Measurements from ENCODE around the gene C2CD4A. TPM values are rescaled to one million over a fixed set of nuclear protein-coding genes. Genes with fewer than 3 reads are reported as not detected.

The C2CD4A gene
- total RNA-seq, 1 donor from 2014 or later = 0.18 TPM

GRCh38 chr15:62106096-62106495 is 39.3 kb downstream of the C2CD4A start:
- H3K9me3 ChIP-seq = no peaks in the 10 kb centered on the region
- ATAC-seq (no peak), DNase-seq (no peak)
- no peak overlapping the region for H3K27ac ChIP-seq
- H3K4me3 ChIP-seq = no peak overlapping the region
- no peak for TF ChIP-seq CTCF (IDR thresholded peaks at IDR 0.05)
- H3K27me3 ChIP-seq (ENCODE audit: low read depth) = no peaks in the 10 kb centered on the region
- intact Hi-C loops (cut with DNase I) = no loop called here
- no peaks in the 10 kb centered on the region for H3K4me1 ChIP-seq
- no peaks in the 10 kb centered on the region for H3K36me3 ChIP-seq

GRCh38 chr15:62107571-62108121 is 40.9 kb downstream of the C2CD4A start:
- no peak overlapping the region for H3K27ac ChIP-seq
- H3K4me3 ChIP-seq = no peak overlapping the region
- TF ChIP-seq CTCF (IDR thresholded peaks at IDR 0.05) = no peak
- no peaks in the 10 kb centered on the region for H3K4me1 ChIP-seq
- H3K36me3 ChIP-seq = no peaks in the 10 kb centered on the region
- intact Hi-C loops (cut with DNase I) = no loop called here
- no peaks in the 10 kb centered on the region for H3K27me3 ChIP-seq (ENCODE audit: low read depth)
- ATAC-seq (no peak), DNase-seq (no peak)
- no peaks in the 10 kb centered on the region for H3K9me3 ChIP-seq

GRCh38 chr15:62108411-62108810 is 41.6 kb downstream of the C2CD4A start:
- no peaks in the 10 kb centered on the region for H3K36me3 ChIP-seq
- DNase-seq = no peak
- intact Hi-C loops (cut with DNase I) = no loop called here
- no peak overlapping the region for H3K4me3 ChIP-seq
- H3K27me3 ChIP-seq (ENCODE audit: low read depth) = no peaks in the 10 kb centered on the region
- ATAC-seq = no peak
- H3K9me3 ChIP-seq = no peaks in the 10 kb centered on the region
- no peak for TF ChIP-seq CTCF (IDR thresholded peaks at IDR 0.05)
- no peak overlapping the region for H3K27ac ChIP-seq
- H3K4me1 ChIP-seq = no peaks in the 10 kb centered on the region

- no peak for ATAC-seq
These were observed 42.7 kb downstream of the C2CD4A start for GRCh38 chr15:62109437-62109836.

GRCh38 chr15:62109982-62110851 is 43.4 kb downstream of the C2CD4A start:
- no peak for DNase-seq
- Histone ChIP-seq H3K4me3 (no peak overlapping the region), H3K27me3 (ENCODE audit: low read depth) (no peaks in the 10 kb centered on the region), H3K36me3 (no peaks in the 10 kb centered on the region), H3K27ac (no peak overlapping the region), H3K9me3 (no peaks in the 10 kb centered on the region), H3K4me1 (no peaks in the 10 kb centered on the region)
- intact Hi-C loops (cut with DNase I) = no loop called here
- ATAC-seq = peak in 1 of 2 donors; percentile 29
- TF ChIP-seq CTCF (IDR thresholded peaks at IDR 0.05) = no peak

More at GRCh38 chr15:62109437-62109836, 42.7 kb downstream of the C2CD4A start:
- no peak for TF ChIP-seq CTCF (IDR thresholded peaks at IDR 0.05)
- Histone ChIP-seq H3K9me3 (no peaks in the 10 kb centered on the region), H3K4me3 (no peak overlapping the region), H3K4me1 (no peaks in the 10 kb centered on the region), H3K27ac (no peak overlapping the region), H3K27me3 (ENCODE audit: low read depth) (no peaks in the 10 kb centered on the region), H3K36me3 (no peaks in the 10 kb centered on the region)
- intact Hi-C loops (cut with DNase I) = no loop called here
- no peak for DNase-seq
